ENCODE measurements around the gene C2orf68. TPM values are rescaled to one million over a fixed set of nuclear protein-coding genes. Genes with fewer than 3 reads are reported as not detected.

The C2orf68 gene
- total RNA-seq, 1 experiment from 2014 or later = 69.6 TPM

GRCh38 chr2:85577063-85577385 is 34.8 kb downstream of the C2orf68 start (continued):
- TF ChIP-seq KAT7 (CRISPR knock-in tag; IDR thresholded peaks at IDR 0.05; ENCODE audit: borderline replicate concordance) (no peak), CREB1 (CRISPR knock-in tag; IDR thresholded peaks at IDR 0.05) (no peak), ARID4B (CRISPR knock-in tag; IDR thresholded peaks at IDR 0.05; ENCODE audit: borderline replicate concordance) (no peak), MLX (CRISPR knock-in tag; IDR thresholded peaks at IDR 0.05) (no peak)

- DNase-seq (ENCODE audit: low spot score) (no peak), ATAC-seq (no peak)
- H3K36me3 Mint-ChIP-seq = no peaks in the 10 kb centered on the region
- ChIA-PET POLR2A (interaction anchor here (0.6 to 0.7 kb wide), 2 partner anchors 16 to 24 kb away, joined by 3 to 4 read pairs; no protein-coding TSS in a partner anchor), CTCF (interaction anchor here (0.6 kb wide), 1 partner anchor 309 kb away, joined by 3 read pairs; no protein-coding TSS in a partner anchor)
- no peaks in the 10 kb centered on the region for H3K9me3 Mint-ChIP-seq
- peaks cover 38% of the 10 kb centered on the region for H3K4me1 Mint-ChIP-seq
- TF ChIP-seq ZNF263 (CRISPR knock-in tag; IDR thresholded peaks at IDR 0.05; ENCODE audit: low read depth) (no peak), FOXP1 (CRISPR knock-in tag; IDR thresholded peaks at IDR 0.05; ENCODE audit: borderline replicate concordance) (no peak), ATF1 (CRISPR knock-in tag; IDR thresholded peaks at IDR 0.05) (no peak), ATF6 (CRISPR knock-in tag; IDR thresholded peaks at IDR 0.05) (no peak), ARID4B (CRISPR knock-in tag; IDR thresholded peaks at IDR 0.05; ENCODE audit: borderline replicate concordance) (no peak), ERG (CRISPR knock-in tag; IDR thresholded peaks at IDR 0.05) (no peak), ZNF671 (CRISPR knock-in tag; IDR thresholded peaks at IDR 0.05) (no peak), FOXK1 (CRISPR knock-in tag; IDR thresholded peaks at IDR 0.05) (no peak), SOX15 (CRISPR knock-in tag; IDR thresholded peaks at IDR 0.05) (no peak)
- H3K27ac Mint-ChIP-seq = no peak overlapping the region
- peaks cover 33% of the 10 kb centered on the region for H3K27me3 Mint-ChIP-seq (ENCODE audit: low read depth)
- H3K4me3 Mint-ChIP-seq = no peak overlapping the region
Observed at GRCh38 chr2:85575739-85576138, 36.1 kb downstream of the C2orf68 start.

Data from WTC11 (cell line).